Rectal smooth muscle tissue (tissue), 1 donor: ENCODE results near the gene SERBP1.
"Not testable (repeated sequence)": the region's sequence is repeated elsewhere in the genome, so short reads cannot be mapped to it uniquely, and the experiment has no call there.

Source experiments
- H3K27ac ChIP-seq: one replicate; pipeline ENCODE4 v1.7.0; 2013; ENCODE audit warnings: low read depth, low read length, inconsistent platforms
- H3K27me3 ChIP-seq: one replicate; pipeline ENCODE4 v1.7.0; 2013; ENCODE audit warnings: low read length; ENCODE audit not compliant: control insufficient read depth, insufficient read depth
- H3K36me3 ChIP-seq: one replicate; pipeline ENCODE4 v1.7.0; 2013; ENCODE audit warnings: low read length; ENCODE audit not compliant: control insufficient read depth, insufficient read depth
- H3K4me1 ChIP-seq: one replicate; pipeline ENCODE4 v1.7.0; 2013; ENCODE audit warnings: low read length; ENCODE audit not compliant: control insufficient read depth, insufficient read depth
- H3K4me3 ChIP-seq: one replicate; pipeline ENCODE4 v1.7.0; 2013; ENCODE audit warnings: low read length
- H3K9ac ChIP-seq: one replicate; pipeline ENCODE4 v1.7.0; 2013; ENCODE audit warnings: low read length

The SERBP1 gene

GRCh38 chr1:67418839-67419586 is 11.2 kb downstream of the SERBP1 start:
- H3K27ac ChIP-seq = no peak overlapping the region
- no peak overlapping the region for H3K4me3 ChIP-seq
- no peak overlapping the region for H3K9ac ChIP-seq
- H3K4me1 ChIP-seq = no peaks in the 10 kb centered on the region
- H3K27me3 ChIP-seq = no peaks in the 10 kb centered on the region
- H3K36me3 ChIP-seq = peaks cover 21% of the 10 kb centered on the region

GRCh38 chr1:67417733-67418132 is 12.5 kb downstream of the SERBP1 start:
- H3K36me3 ChIP-seq = peaks cover 21% of the 10 kb centered on the region
- H3K4me1 ChIP-seq, H3K27me3 ChIP-seq, H3K9ac ChIP-seq, H3K27ac ChIP-seq, H3K4me3 ChIP-seq: not testable (repeated sequence)

GRCh38 chr1:67415041-67415440 is 15.2 kb downstream of the SERBP1 start:
- peaks cover 16% of the 10 kb centered on the region for H3K36me3 ChIP-seq

GRCh38 chr1:67414574-67414973 is 15.6 kb downstream of the SERBP1 start:
- Histone ChIP-seq H3K27me3 (no peaks in the 10 kb centered on the region), H3K4me1 (no peaks in the 10 kb centered on the region), H3K9ac (no peak overlapping the region), H3K27ac (no peak overlapping the region), H3K4me3 (no peak overlapping the region), H3K36me3 (peaks cover 16% of the 10 kb centered on the region)

More at GRCh38 chr1:67415041-67415440, 15.2 kb downstream of the SERBP1 start:
- Histone ChIP-seq H3K27ac (no peak overlapping the region), H3K27me3 (no peaks in the 10 kb centered on the region), H3K9ac (no peak overlapping the region), H3K4me3 (no peak overlapping the region), H3K4me1 (no peaks in the 10 kb centered on the region)

GRCh38 chr1:67413101-67413500 is 17.1 kb downstream of the SERBP1 start:
- H3K27ac ChIP-seq, H3K9ac ChIP-seq, H3K27me3 ChIP-seq, H3K4me1 ChIP-seq, H3K4me3 ChIP-seq: not testable (repeated sequence)
- peaks cover 16% of the 10 kb centered on the region for H3K36me3 ChIP-seq

- Histone ChIP-seq H3K9ac (no peak overlapping the region), H3K36me3 (peaks cover 3% of the 10 kb centered on the region), H3K4me3 (no peak overlapping the region), H3K27me3 (no peaks in the 10 kb centered on the region), H3K4me1 (no peaks in the 10 kb centered on the region), H3K27ac (no peak overlapping the region)
Measured at GRCh38 chr1:67408148-67408547, 22.1 kb downstream of the SERBP1 start.

GRCh38 chr1:67407498-67407897 is 22.7 kb downstream of the SERBP1 start:
- Histone ChIP-seq H3K27me3 (no peaks in the 10 kb centered on the region), H3K4me3 (no peak overlapping the region), H3K9ac (no peak overlapping the region), H3K27ac (no peak overlapping the region), H3K36me3 (peaks cover 3% of the 10 kb centered on the region), H3K4me1 (no peaks in the 10 kb centered on the region)

GRCh38 chr1:67405473-67406245 is 24.5 kb downstream of the SERBP1 start:
- Histone ChIP-seq H3K36me3 (no peaks in the 10 kb centered on the region), H3K4me3 (no peak overlapping the region), H3K4me1 (no peaks in the 10 kb centered on the region), H3K27ac (no peak overlapping the region), H3K27me3 (no peaks in the 10 kb centered on the region), H3K9ac (no peak overlapping the region)

GRCh38 chr1:67404212-67404620 is 26.0 kb downstream of the SERBP1 start:
- no peak overlapping the region for H3K4me3 ChIP-seq
- no peaks in the 10 kb centered on the region for H3K4me1 ChIP-seq
- H3K27ac ChIP-seq = no peak overlapping the region
- no peaks in the 10 kb centered on the region for H3K27me3 ChIP-seq
- no peaks in the 10 kb centered on the region for H3K36me3 ChIP-seq
- H3K9ac ChIP-seq = no peak overlapping the region

- H3K36me3 ChIP-seq = no peaks in the 10 kb centered on the region
Measured at GRCh38 chr1:67401443-67401842, 28.8 kb downstream of the SERBP1 start.

GRCh38 chr1:67400029-67400786 is 30.0 kb downstream of the SERBP1 start:
- not testable (repeated sequence) for H3K36me3 ChIP-seq, H3K27ac ChIP-seq, H3K27me3 ChIP-seq, H3K4me3 ChIP-seq, H3K4me1 ChIP-seq, H3K9ac ChIP-seq

More at GRCh38 chr1:67401443-67401842, 28.8 kb downstream of the SERBP1 start:
- Histone ChIP-seq H3K4me3 (no peak overlapping the region), H3K9ac (no peak overlapping the region), H3K27ac (no peak overlapping the region), H3K27me3 (no peaks in the 10 kb centered on the region), H3K4me1 (no peaks in the 10 kb centered on the region)

GRCh38 chr1:67399199-67399993 is 30.8 kb downstream of the SERBP1 start:
- no peaks in the 10 kb centered on the region for H3K36me3 ChIP-seq
- H3K27ac ChIP-seq = no peak overlapping the region
- no peaks in the 10 kb centered on the region for H3K27me3 ChIP-seq
- no peaks in the 10 kb centered on the region for H3K4me1 ChIP-seq
- no peak overlapping the region for H3K4me3 ChIP-seq
- H3K9ac ChIP-seq = no peak overlapping the region
